Left lung (tissue), 10 donors: ENCODE results near the gene FAM120A. TPM values are rescaled to one million over a fixed set of nuclear protein-coding genes. Genes with fewer than 3 reads are reported as not detected.

ENCODE experiments used
- ATAC-seq: fragments of 200-7000 bp; cut with Tn5 transposase; one replicate; pipeline ENCODE4 v1.9.1; 2020; ENCODE audit warnings: moderate library complexity
- DNase-seq, 4 donors: peaks; one replicate each; pipeline ENCODE4 v3.0.0-alpha.2; 2013 to 2020
- H3K27ac ChIP-seq, 2 donors: fragments of 200-600 bp; sonication (generic) in 1 of 2; one replicate each; pipeline versions ENCODE4 v1.5.0 to v1.8.0; 2020 to 2021
- H3K27me3 ChIP-seq, 2 donors: fragments of 200-600 bp; sonication (generic) in 1 of 2; one replicate each; pipeline versions ENCODE4 v1.5.0 to v1.8.0; 2020 to 2021
- H3K36me3 ChIP-seq, 2 donors: fragments of 200-600 bp; sonication (generic) in 1 of 2; one replicate each; pipeline versions ENCODE4 v1.5.0 to v1.8.0; 2020 to 2021
- H3K4me1 ChIP-seq, 2 donors: fragments of 200-600 bp; one replicate each; pipeline ENCODE4 v1.8.0; 2021
- H3K4me3 ChIP-seq, 2 donors: fragments of 200-600 bp; sonication (generic) in 1 of 2; one replicate each; pipeline versions ENCODE4 v1.5.0 to v1.8.0; 2020 to 2021; ENCODE audit warnings: mild to moderate bottlenecking in 1 of 2
- H3K9me3 ChIP-seq, 2 donors: fragments of 200-600 bp; sonication (generic) in 1 of 2; one replicate each; pipeline versions ENCODE4 v1.5.0 to v1.8.0; 2020 to 2021
- intact Hi-C, 2 donors: fragments of 100-400 bp; cut with DNase I; formaldehyde crosslinking; loops; one replicate each; pipeline versions ENCODE4 v1.11.2 to v1.14.2; 2022
- polyA plus RNA-seq, 6 donors: library from polyadenylated mRNA; unstranded; fragments of 120-200 nt; gene quantifications; one replicate each; pipeline ENCODE4 v1.2.1, GENCODE V29; 2013; ENCODE audit not compliant: insufficient read length in 6 of 6
- total RNA-seq, 2 donors: library from RNA; stranded (reverse); fragmentation: NEBNext Ultra II Directional; extraction: Animal tissue kit (Norgen Biotek cat#: 25700); gene quantifications; one replicate each; pipeline ENCODE4 v1.2.1, GENCODE V29; 2021
- TF ChIP-seq, protein P1 (sequence below), 2 donors: fragments of 200-600 bp; sonication (generic) in 1 of 2; IDR thresholded peaks; one replicate each; pipeline versions ENCODE4 v1.5.0 to v1.8.0; 2021; ENCODE audit warnings: antibody characterized with exemption in 2 of 2
- donor health status: DM: no; HTN: yes; CAD: no.
- donor health status: DM: no; HTN: no; CAD: no.

FAM120A gene
- total and polyA plus RNA-seq, 8 donors, result 61.0 to 160 (median 74.0) TPM

DNA sequence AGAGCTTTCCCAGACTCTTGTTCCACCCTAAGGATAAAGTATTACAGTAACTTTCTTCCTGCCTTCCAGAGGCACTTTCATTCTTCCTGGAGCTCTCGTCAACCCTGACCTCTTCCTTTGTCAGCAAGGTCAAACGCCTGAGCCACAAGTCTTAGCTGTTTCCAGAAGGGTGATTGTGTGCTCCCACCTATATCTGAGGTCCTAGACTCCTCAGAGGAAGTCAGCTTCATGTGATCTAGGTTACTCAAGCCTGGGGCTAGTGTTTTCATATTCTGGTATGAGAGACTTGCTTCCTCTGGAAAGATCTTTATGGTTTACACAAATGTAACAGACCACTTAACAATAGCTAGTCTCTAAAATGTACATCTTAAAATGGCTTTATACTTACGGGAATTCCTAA is 5.4 kb upstream of the FAM120A start:
- H3K4me1 ChIP-seq, result peaks cover 16 to 18% of the 10 kb centered on the region in 2 donors
- no peaks in the 10 kb centered on the region for H3K9me3 ChIP-seq
- TF ChIP-seq, protein P1, sequence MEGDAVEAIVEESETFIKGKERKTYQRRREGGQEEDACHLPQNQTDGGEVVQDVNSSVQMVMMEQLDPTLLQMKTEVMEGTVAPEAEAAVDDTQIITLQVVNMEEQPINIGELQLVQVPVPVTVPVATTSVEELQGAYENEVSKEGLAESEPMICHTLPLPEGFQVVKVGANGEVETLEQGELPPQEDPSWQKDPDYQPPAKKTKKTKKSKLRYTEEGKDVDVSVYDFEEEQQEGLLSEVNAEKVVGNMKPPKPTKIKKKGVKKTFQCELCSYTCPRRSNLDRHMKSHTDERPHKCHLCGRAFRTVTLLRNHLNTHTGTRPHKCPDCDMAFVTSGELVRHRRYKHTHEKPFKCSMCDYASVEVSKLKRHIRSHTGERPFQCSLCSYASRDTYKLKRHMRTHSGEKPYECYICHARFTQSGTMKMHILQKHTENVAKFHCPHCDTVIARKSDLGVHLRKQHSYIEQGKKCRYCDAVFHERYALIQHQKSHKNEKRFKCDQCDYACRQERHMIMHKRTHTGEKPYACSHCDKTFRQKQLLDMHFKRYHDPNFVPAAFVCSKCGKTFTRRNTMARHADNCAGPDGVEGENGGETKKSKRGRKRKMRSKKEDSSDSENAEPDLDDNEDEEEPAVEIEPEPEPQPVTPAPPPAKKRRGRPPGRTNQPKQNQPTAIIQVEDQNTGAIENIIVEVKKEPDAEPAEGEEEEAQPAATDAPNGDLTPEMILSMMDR (IDR thresholded peaks at IDR 0.05), result no peak
- H3K27me3 ChIP-seq, result no peaks in the 10 kb centered on the region
- H3K4me3 ChIP-seq, result no peak overlapping the region
- no peak overlapping the region for H3K27ac ChIP-seq
- peaks cover 0 to 36% of the 10 kb centered on the region in 2 donors for H3K36me3 ChIP-seq
- DNase-seq (no peak), ATAC-seq (no peak)
- intact Hi-C loops, result no loop called here

DNA sequence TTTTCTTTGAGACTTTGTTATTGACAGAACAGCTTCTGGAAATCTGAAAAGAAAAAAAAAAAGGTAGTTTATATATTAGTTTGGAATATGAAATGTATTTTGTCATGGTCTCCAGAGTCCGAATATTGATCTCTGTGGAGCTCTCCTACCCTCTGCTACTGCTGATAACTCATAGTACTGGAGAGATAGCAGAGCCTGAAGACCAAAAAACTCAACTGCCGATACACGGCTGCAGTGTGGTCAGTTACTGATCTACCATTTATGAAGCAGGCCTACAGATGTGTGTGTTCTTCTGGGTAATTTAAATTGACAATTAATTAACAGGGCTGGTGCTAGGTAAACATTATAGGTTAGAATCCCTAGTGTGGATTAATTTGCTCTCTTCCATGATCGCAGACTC is 3.8 kb upstream of the FAM120A start:
- ATAC-seq, result no peak

GRCh38 chr9:93451849-93452709 is 594 bp downstream of the FAM120A start:
- H3K36me3 ChIP-seq, result peaks cover 0 to 21% of the 10 kb centered on the region in 2 donors
- DNase-seq, result peak; percentile 30 to 90 (median 54)
- peaks cover 27 to 47% of the 10 kb centered on the region in 2 donors for H3K4me1 ChIP-seq
- peak overlapping the region; percentile 96 to 99 for H3K27ac ChIP-seq
- TF ChIP-seq, protein P1 (IDR thresholded peaks at IDR 0.05), result peak in 1 of 2 donors; percentile 48
- intact Hi-C loops, result no loop called here
- peak overlapping the region; percentile 86 to 98 for H3K4me3 ChIP-seq
- H3K27me3 ChIP-seq, result no peaks in the 10 kb centered on the region
- ATAC-seq, result peak; percentile 13
- no peaks in the 10 kb centered on the region for H3K9me3 ChIP-seq

More for the DNA sequence above, 3.8 kb upstream of the FAM120A start:
- H3K4me1 ChIP-seq, result peaks cover 16 to 18% of the 10 kb centered on the region in 2 donors
- no peaks in the 10 kb centered on the region for H3K9me3 ChIP-seq
- no peak overlapping the region for H3K27ac ChIP-seq
- intact Hi-C loops, result no loop called here
- H3K36me3 ChIP-seq, result peaks cover 0 to 36% of the 10 kb centered on the region in 2 donors
- H3K27me3 ChIP-seq, result no peaks in the 10 kb centered on the region
- TF ChIP-seq, protein P1 (IDR thresholded peaks at IDR 0.05), result no peak
- no peak for DNase-seq
- H3K4me3 ChIP-seq, result no peak overlapping the region

DNA sequence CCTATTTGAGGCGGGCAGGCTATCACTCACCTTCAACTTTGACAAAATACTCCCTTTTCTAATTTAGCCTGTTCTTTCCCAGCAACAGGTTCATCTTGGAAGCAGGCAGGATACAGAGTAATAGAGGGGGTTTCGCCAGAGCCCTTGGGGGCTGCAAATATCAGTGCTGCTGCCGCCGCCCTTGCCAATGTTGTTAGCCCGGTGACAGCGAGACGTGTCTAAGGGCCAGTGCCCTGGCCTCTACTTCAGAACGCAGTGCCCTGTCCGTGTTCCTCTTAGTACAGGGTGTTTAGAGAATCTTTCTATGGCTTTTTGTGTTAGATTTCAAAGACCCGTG is 1.2 kb downstream of the FAM120A start:
- Histone ChIP-seq H3K36me3 (peaks cover 0 to 15% of the 10 kb centered on the region in 2 donors), H3K27ac (peak overlapping the region; percentile 96 to 99), H3K4me3 (peak overlapping the region; percentile 86 to 98), H3K9me3 (no peaks in the 10 kb centered on the region), H3K4me1 (peaks cover 27 to 50% of the 10 kb centered on the region in 2 donors), H3K27me3 (no peaks in the 10 kb centered on the region)
- DNase-seq, result peak in 2 of 4 donors; percentile 45 to 76
- TF ChIP-seq, protein P1 (IDR thresholded peaks at IDR 0.05), result no peak
- intact Hi-C loops, result no loop called here
- ATAC-seq, result peak; percentile 45
